Neural cell (in vitro differentiated cells): ENCODE results near the gene TBXA2R. TPM values are rescaled to one million over a fixed set of nuclear protein-coding genes. Genes with fewer than 3 reads are reported as not detected.

ENCODE experiments used
- H2AFZ ChIP-seq: fragments of 200-600, 300-800 bp; sonication (generic), shearing (Covaris generic); 2 replicates; pipeline ENCODE4 v1.6.0; 2014; ENCODE audit warnings: low read depth, mild to moderate bottlenecking, antibody characterized with exemption, low read length, moderate library complexity
- H3F3A ChIP-seq: fragments of 200-600 bp; shearing (Covaris generic); 2 replicates; pipeline ENCODE4 v1.6.1; 2016; ENCODE audit warnings: mild to moderate bottlenecking, moderate library complexity, mixed read lengths, antibody characterized with exemption, low read length; ENCODE audit not compliant: insufficient read depth, poor library complexity, severe bottlenecking
- H3K27ac ChIP-seq: fragments of 200-600, 300-800 bp; sonication (generic), shearing (Covaris generic); 2 replicates; pipeline ENCODE4 v1.5.1; 2014; ENCODE audit warnings: mild to moderate bottlenecking, low read length, moderate library complexity
- H3K27me3 ChIP-seq: fragments of 300-800, 200-600 bp; sonication (generic), shearing (Covaris generic); 2 replicates; pipeline ENCODE4 v1.6.0; 2014; ENCODE audit warnings: mild to moderate bottlenecking, low read depth, low read length, moderate library complexity; ENCODE audit not compliant: insufficient read depth
- H3K36me3 ChIP-seq: fragments of 300-800, 200-600 bp; sonication (generic), shearing (Covaris generic); 2 replicates; pipeline ENCODE4 v1.5.1; 2014; ENCODE audit warnings: mild to moderate bottlenecking, antibody characterized with exemption, low read length, moderate library complexity; ENCODE audit not compliant: insufficient read depth
- H3K4me2 ChIP-seq: fragments of 300-800, 200-600 bp; sonication (generic), shearing (Covaris generic); 2 replicates; pipeline ENCODE4 v1.6.0; 2014; ENCODE audit warnings: mild to moderate bottlenecking, low read length
- H3K4me3 ChIP-seq: fragments of 300-800, 200-600 bp; sonication (generic), shearing (Covaris generic); 2 replicates; pipeline ENCODE4 v1.5.1; 2014; ENCODE audit warnings: mild to moderate bottlenecking, low read length, moderate library complexity
- H3K79me2 ChIP-seq: fragments of 200-600 bp; shearing (Covaris generic); replicated peaks from 2 replicates; pipeline ENCODE4 v1.6.0; 2014; ENCODE audit warnings: mild to moderate bottlenecking, low read length, moderate library complexity; ENCODE audit not compliant: insufficient read depth
- H3K9ac ChIP-seq: fragments of 300-800, 200-600 bp; sonication (generic), shearing (Covaris generic); 2 replicates; pipeline ENCODE4 v1.6.1; 2016; ENCODE audit warnings: mild to moderate bottlenecking, low read length, mixed read lengths
- H3K9me2 ChIP-seq: fragments of 200-600 bp; shearing (Covaris generic); 2 replicates; pipeline ENCODE4 v1.6.1; 2016; ENCODE audit warnings: mild to moderate bottlenecking, low read length, mixed read lengths; ENCODE audit not compliant: insufficient read depth
- H3K9me3 ChIP-seq: fragments of 200-600, 300-800 bp; sonication (generic), shearing (Covaris generic); 2 replicates; pipeline ENCODE4 v1.6.1; 2016; ENCODE audit warnings: mild to moderate bottlenecking, mixed run types, low read length, moderate library complexity, mixed read lengths
- H4K20me1 ChIP-seq: fragments of 200-600 bp; shearing (Covaris generic); 2 replicates; pipeline ENCODE4 v1.6.1; 2016; ENCODE audit warnings: mild to moderate bottlenecking, mixed run types; ENCODE audit not compliant: insufficient read depth
- CTCF ChIP-seq: fragments of 450-650 bp; IDR thresholded peaks from 2 replicates; pipeline ENCODE4 v1.5.1; 2014; ENCODE audit warnings: antibody characterized with exemption, mild to moderate bottlenecking, moderate library complexity; ENCODE audit not compliant: poor library complexity, severe bottlenecking
- EP300 ChIP-seq: fragments of 450-650 bp; conservative IDR thresholded peaks from 2 replicates; pipeline ENCODE4 v1.6.1; 2014; ENCODE audit warnings: antibody characterized with exemption, mild to moderate bottlenecking, moderate library complexity; ENCODE audit not compliant: poor library complexity, severe bottlenecking
- EZH2 ChIP-seq: fragments of 200-600, 300-800 bp; shearing (Covaris generic), sonication (generic); IDR thresholded peaks from 2 replicates; pipeline ENCODE4 v1.6.1; 2014; ENCODE audit warnings: antibody characterized with exemption, low read length, borderline replicate concordance, mild to moderate bottlenecking; ENCODE audit not compliant: insufficient read depth, poor library complexity, severe bottlenecking
- MXI1 ChIP-seq: fragments of 450-650 bp; conservative IDR thresholded peaks from 2 replicates; pipeline ENCODE4 v1.6.1; 2014; ENCODE audit warnings: antibody characterized with exemption, mild to moderate bottlenecking; ENCODE audit not compliant: poor library complexity, severe bottlenecking
- POLR2AphosphoS5 ChIP-seq: IDR thresholded peaks from 2 replicates; pipeline ENCODE4 v1.6.1; 2012
- RAD21 ChIP-seq: fragments of 450-650 bp; conservative IDR thresholded peaks from 2 replicates; pipeline ENCODE4 v1.6.1; 2014; ENCODE audit warnings: antibody characterized with exemption, mild to moderate bottlenecking, moderate library complexity
- REST ChIP-seq: IDR thresholded peaks from 2 replicates; pipeline ENCODE4 v1.6.1; 2012; ENCODE audit warnings: borderline replicate concordance
- SMC3 ChIP-seq: fragments of 450-650 bp; conservative IDR thresholded peaks from 2 replicates; pipeline ENCODE4 v1.6.1; 2014; ENCODE audit warnings: antibody characterized with exemption, mild to moderate bottlenecking, moderate library complexity; ENCODE audit not compliant: poor library complexity
- TAF1 ChIP-seq: IDR thresholded peaks from 2 replicates; pipeline ENCODE4 v1.6.1; 2012; ENCODE audit warnings: low read depth
- polyA plus RNA-seq: library from polyadenylated mRNA; depleted of rRNA; stranded (reverse); fragments of >200 nt; gene quantifications from 2 replicates; pipeline ENCODE4 v1.2.3, GENCODE V29; 2014

TBXA2R gene
- polyA plus RNA-seq, 1 donor from 2014 or later, result not detected

GRCh38 chr19:3578390-3578789 lies 28.3 kb downstream of the TBXA2R start:
- Histone ChIP-seq H3K9ac (no peak overlapping the region), H3K4me2 (no peak overlapping the region), H3F3A (no peaks in the 10 kb centered on the region), H3K4me3 (no peak overlapping the region), H3K9me2 (no peaks in the 10 kb centered on the region), H3K9me3 (no peaks in the 10 kb centered on the region), H3K27ac (no peak overlapping the region), H2AFZ (no peak overlapping the region), H3K79me2 (no peaks in the 10 kb centered on the region), H3K27me3 (no peaks in the 10 kb centered on the region), H4K20me1 (no peaks in the 10 kb centered on the region), H3K36me3 (no peaks in the 10 kb centered on the region)
- TF ChIP-seq POLR2AphosphoS5 (no peak), SMC3 (no peak), CTCF (no peak), TAF1 (no peak), MXI1 (no peak), RAD21 (no peak), REST (no peak), EP300 (no peak), EZH2 (no peak)

- H3F3A ChIP-seq, result no peaks in the 10 kb centered on the region
- no peak for TF ChIP-seq TAF1
- no peak for TF ChIP-seq RAD21
- no peak for TF ChIP-seq EZH2
- no peak for TF ChIP-seq REST
- no peak for TF ChIP-seq EP300
- no peak for TF ChIP-seq POLR2AphosphoS5
- TF ChIP-seq SMC3, result no peak
- TF ChIP-seq CTCF, result no peak
- no peak for TF ChIP-seq MXI1
- no peaks in the 10 kb centered on the region for H3K9me2 ChIP-seq
- no peaks in the 10 kb centered on the region for H3K36me3 ChIP-seq
- H3K4me3 ChIP-seq, result no peak overlapping the region
- H3K79me2 ChIP-seq, result no peaks in the 10 kb centered on the region
- H3K27ac ChIP-seq, result no peak overlapping the region
- no peaks in the 10 kb centered on the region for H3K27me3 ChIP-seq
- no peak overlapping the region for H3K4me2 ChIP-seq
- H2AFZ ChIP-seq, result no peak overlapping the region
- H4K20me1 ChIP-seq, result no peaks in the 10 kb centered on the region
- no peak overlapping the region for H3K9ac ChIP-seq
- no peaks in the 10 kb centered on the region for H3K9me3 ChIP-seq
Observed at GRCh38 chr19:3577723-3578344, 28.8 kb downstream of the TBXA2R start.
